ENCODE results near the gene PSEN2.

Gene PSEN2

DNA sequence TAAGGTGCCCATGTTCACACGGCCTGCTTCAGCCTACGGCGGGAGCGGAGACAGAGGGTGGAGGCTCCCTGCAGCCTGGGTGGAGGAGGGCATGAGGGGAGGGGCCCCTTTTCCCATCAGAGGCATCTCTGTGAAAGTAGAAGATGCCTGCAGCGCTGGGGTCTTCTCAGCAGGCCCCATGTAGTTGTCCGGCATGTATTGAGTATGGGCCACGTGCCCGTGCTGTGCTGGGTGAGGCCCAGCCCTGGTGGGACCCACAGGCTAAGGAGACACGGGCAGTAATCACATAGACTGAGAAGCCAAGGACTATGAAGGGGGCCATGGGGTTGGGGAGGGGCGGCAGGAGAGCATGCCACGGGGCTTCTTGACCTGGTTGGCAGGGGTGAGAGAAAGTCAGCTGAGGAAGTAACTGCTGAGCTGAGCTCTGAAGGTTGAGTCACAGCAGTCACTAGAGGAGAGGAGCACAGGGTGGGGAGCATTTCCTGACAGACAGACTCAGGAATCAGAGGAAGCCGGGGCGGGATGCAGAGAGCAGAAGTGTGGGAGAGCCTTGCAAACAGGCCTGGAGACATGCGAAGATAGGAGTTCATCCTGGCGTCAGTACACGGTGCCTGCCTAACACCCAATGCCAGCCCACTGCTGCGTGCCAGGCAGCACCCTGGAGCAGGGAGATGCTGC, 21.6 kb downstream of the PSEN2 start:
- H3K4me3 ChIP-seq (ENCODE audit: low read depth, low read length): no peak overlapping the region
- TF ChIP-seq, protein P1, sequence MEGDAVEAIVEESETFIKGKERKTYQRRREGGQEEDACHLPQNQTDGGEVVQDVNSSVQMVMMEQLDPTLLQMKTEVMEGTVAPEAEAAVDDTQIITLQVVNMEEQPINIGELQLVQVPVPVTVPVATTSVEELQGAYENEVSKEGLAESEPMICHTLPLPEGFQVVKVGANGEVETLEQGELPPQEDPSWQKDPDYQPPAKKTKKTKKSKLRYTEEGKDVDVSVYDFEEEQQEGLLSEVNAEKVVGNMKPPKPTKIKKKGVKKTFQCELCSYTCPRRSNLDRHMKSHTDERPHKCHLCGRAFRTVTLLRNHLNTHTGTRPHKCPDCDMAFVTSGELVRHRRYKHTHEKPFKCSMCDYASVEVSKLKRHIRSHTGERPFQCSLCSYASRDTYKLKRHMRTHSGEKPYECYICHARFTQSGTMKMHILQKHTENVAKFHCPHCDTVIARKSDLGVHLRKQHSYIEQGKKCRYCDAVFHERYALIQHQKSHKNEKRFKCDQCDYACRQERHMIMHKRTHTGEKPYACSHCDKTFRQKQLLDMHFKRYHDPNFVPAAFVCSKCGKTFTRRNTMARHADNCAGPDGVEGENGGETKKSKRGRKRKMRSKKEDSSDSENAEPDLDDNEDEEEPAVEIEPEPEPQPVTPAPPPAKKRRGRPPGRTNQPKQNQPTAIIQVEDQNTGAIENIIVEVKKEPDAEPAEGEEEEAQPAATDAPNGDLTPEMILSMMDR (IDR thresholded peaks at IDR 0.05; ENCODE audit: borderline replicate concordance, insufficient read depth, low read depth, low read length): no peak

DNA sequence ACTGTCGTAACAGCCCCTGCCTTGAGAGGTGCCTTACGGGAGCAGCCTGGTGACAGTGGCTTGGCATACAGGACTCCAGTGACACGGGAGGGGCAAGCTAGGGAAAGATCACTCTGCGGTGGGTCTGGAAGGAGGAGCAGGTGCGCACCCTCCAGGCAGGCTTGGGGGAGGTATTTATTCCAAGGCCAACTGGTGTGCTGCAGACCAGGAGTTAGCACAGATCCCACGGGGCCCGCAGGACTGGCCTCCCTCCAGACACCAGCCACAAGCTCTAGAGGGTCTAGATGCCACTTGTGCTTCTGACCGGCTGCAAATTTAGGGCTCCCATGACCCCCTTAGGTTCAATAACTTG, 22.1 kb downstream of the PSEN2 start:
- TF ChIP-seq, protein P1 (IDR thresholded peaks at IDR 0.05; ENCODE audit: borderline replicate concordance, insufficient read depth, low read depth, low read length): no peak
- H3K4me3 ChIP-seq (ENCODE audit: low read depth, low read length): no peak overlapping the region

DNA sequence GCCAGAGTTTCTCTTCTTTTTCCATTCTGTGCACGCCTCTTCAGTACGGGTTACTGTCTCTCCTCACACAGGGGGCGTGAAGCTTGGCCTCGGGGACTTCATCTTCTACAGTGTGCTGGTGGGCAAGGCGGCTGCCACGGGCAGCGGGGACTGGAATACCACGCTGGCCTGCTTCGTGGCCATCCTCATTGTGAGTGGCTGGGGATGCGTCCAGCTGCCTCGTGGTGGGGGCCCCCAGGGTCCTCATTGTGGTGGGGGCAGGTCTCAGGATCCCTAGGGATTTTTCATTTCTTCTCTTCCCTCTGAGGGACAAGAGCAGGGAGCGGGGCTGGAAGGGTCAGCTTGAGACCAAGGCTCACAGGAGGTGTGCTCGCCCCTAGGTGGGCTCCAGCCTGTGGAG, 23.5 kb downstream of the PSEN2 start:
- TF ChIP-seq, protein P1 (IDR thresholded peaks at IDR 0.05; ENCODE audit: borderline replicate concordance, insufficient read depth, low read depth, low read length): no peak
- no peak overlapping the region for H3K4me3 ChIP-seq (ENCODE audit: low read depth, low read length)

DNA sequence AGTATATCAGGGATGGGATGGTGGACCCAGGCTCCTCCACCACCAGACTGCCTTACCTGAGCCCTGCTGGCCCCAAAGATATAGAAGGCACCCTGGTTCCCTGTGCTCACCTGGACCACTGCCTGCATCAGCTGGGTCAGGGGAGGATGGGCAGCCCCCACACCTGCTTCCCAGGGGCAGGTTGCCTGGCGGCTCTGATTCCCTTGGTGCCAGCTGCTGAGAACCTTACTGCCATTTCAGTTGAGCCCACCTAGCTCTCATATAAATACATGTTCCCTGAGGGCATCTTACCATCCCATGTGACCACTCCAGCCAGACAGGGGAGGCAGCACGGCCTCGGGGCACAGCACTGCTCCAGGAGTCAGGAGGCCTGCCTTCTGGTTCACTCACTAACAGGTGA, 24.4 kb downstream of the PSEN2 start:
- TF ChIP-seq, protein P1 (IDR thresholded peaks at IDR 0.05; ENCODE audit: borderline replicate concordance, insufficient read depth, low read depth, low read length): no peak

DNA sequence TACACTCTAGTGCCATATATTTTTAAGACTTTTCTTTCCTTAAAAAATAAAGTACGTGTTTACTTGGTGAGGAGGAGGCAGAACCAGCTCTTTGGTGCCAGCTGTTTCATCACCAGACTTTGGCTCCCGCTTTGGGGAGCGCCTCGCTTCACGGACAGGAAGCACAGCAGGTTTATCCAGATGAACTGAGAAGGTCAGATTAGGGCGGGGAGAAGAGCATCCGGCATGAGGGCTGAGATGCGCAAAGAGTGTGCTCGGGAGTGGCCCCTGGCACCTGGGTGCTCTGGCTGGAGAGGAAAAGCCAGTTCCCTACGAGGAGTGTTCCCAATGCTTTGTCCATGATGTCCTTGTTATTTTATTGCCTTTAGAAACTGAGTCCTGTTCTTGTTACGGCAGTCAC, 25.2 kb downstream of the PSEN2 start:
- H3K4me3 ChIP-seq (ENCODE audit: low read depth, low read length): no peak overlapping the region
- TF ChIP-seq, protein P1 (IDR thresholded peaks at IDR 0.05; ENCODE audit: borderline replicate concordance, insufficient read depth, low read depth, low read length): no peak

More for the DNA sequence above, 24.4 kb downstream of the PSEN2 start:
- no peak overlapping the region for H3K4me3 ChIP-seq (ENCODE audit: low read depth, low read length)

DNA sequence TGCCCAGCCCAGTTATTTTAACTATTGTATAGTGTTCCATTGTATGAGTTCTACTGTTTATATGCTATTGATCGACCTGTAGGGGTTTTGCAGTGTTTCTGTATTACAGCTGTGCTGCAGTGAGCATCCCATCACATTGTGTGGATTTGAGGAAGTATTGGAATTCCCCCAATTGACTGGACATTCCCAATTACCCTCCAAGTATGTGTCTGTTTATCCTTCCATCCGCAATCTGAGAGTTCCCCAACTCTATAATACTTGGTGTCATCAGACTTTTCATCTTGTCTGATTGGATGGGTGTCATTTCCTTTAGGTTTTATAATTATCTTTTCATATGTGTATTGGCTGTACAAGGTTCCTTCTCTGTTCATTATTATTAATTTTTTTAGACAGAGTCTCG, 27.8 kb downstream of the PSEN2 start:
- no peak overlapping the region for H3K4me3 ChIP-seq (ENCODE audit: low read depth, low read length)
- TF ChIP-seq, protein P1 (IDR thresholded peaks at IDR 0.05; ENCODE audit: borderline replicate concordance, insufficient read depth, low read depth, low read length): no peak

DNA sequence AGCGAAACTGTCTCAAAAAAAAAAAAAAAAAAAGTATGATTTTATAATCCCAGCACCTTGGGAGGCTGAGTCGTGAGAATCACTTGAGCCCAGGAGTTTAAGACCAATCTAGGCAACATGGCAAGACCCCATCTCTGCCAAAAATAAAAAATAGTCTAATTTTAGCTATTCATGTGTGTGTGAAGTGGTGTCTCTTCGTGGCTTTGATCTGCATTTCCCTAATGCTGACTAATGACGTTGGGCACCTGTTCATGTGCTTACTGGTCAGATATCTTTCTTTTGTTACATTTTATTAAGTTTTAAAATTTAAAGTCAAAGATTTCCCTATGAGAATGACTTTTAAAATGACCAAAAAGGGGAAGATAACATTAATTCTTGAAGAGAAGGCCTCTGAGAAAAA, 31.0 kb downstream of the PSEN2 start:
- TF ChIP-seq, protein P1 (IDR thresholded peaks at IDR 0.05; ENCODE audit: borderline replicate concordance, insufficient read depth, low read depth, low read length): no peak
- no peak overlapping the region for H3K4me3 ChIP-seq (ENCODE audit: low read depth, low read length)
